ENCODE results near the gene ADAM12. TPM values are rescaled to one million over a fixed set of nuclear protein-coding genes. Genes with fewer than 3 reads are reported as not detected.

Gene ADAM12
- total and polyA plus RNA-seq, 12 donors, result 0.08 to 3.9 (median 0.53) TPM

GRCh38 chr10:126341491-126341890 is 46.8 kb downstream of the ADAM12 start:
- H3K4me1 ChIP-seq (replicated peaks in 1 of 2), result no peaks in the 10 kb centered on the region
- intact Hi-C loops (cut with DNase I), result no loop called here
- TF ChIP-seq CTCF (IDR thresholded peaks at IDR 0.05), result no peak
- TF ChIP-seq POLR2A (IDR thresholded peaks at IDR 0.05), result no peak
- H3K4me3 ChIP-seq, result no peak overlapping the region
- H3K36me3 ChIP-seq (replicated peaks in 1 of 2), result no peaks in the 10 kb centered on the region
- H3K27ac ChIP-seq, result no peak overlapping the region
- no peaks in the 10 kb centered on the region for H3K9me3 ChIP-seq (replicated peaks in 1 of 3)
- WGBS, 4 donors, result 61 to 73% (median 68%) methylated on average over 2 of the region's 2 CpGs
- no peak for DNase-seq
- no peaks in the 10 kb centered on the region for H3K27me3 ChIP-seq

- Histone ChIP-seq H3K4me3 (no peak overlapping the region), H3K9me3 (replicated peaks in 1 of 3) (no peaks in the 10 kb centered on the region), H3K27ac (no peak overlapping the region), H3K4me1 (replicated peaks in 1 of 2) (no peaks in the 10 kb centered on the region), H3K27me3 (no peaks in the 10 kb centered on the region), H3K36me3 (replicated peaks in 1 of 2) (no peaks in the 10 kb centered on the region)
- TF ChIP-seq POLR2A (IDR thresholded peaks at IDR 0.05), result no peak
- no peak for TF ChIP-seq CTCF (IDR thresholded peaks at IDR 0.05)
- no peak for DNase-seq
- intact Hi-C loops (cut with DNase I), result no loop called here
- WGBS, 4 donors, result 75 to 100% (median 89%) methylated on average over 1 of the region's 1 CpG
These were observed 50.9 kb downstream of the ADAM12 start for GRCh38 chr10:126337251-126337810.

GRCh38 chr10:126336801-126337200 is 51.5 kb downstream of the ADAM12 start:
- no peak for DNase-seq
- TF ChIP-seq POLR2A (IDR thresholded peaks at IDR 0.05) (no peak), CTCF (IDR thresholded peaks at IDR 0.05) (no peak)

GRCh38 chr10:126334272-126334671 is 54.0 kb downstream of the ADAM12 start:
- no peak for DNase-seq
- 50 to 65% (median 53%) methylated on average over 2 of the region's 2 CpGs for WGBS, 4 donors
- H3K36me3 ChIP-seq (replicated peaks in 1 of 2), result no peaks in the 10 kb centered on the region
- no peak overlapping the region for H3K4me3 ChIP-seq
- no peak for TF ChIP-seq POLR2A (IDR thresholded peaks at IDR 0.05)
- TF ChIP-seq CTCF (IDR thresholded peaks at IDR 0.05), result no peak
- H3K27me3 ChIP-seq, result no peaks in the 10 kb centered on the region
- intact Hi-C loops (cut with DNase I), result no loop called here
- no peak overlapping the region for H3K27ac ChIP-seq
- H3K9me3 ChIP-seq (replicated peaks in 1 of 3), result no peaks in the 10 kb centered on the region
- no peaks in the 10 kb centered on the region for H3K4me1 ChIP-seq (replicated peaks in 1 of 2)

More at GRCh38 chr10:126336801-126337200, 51.5 kb downstream of the ADAM12 start:
- H3K4me1 ChIP-seq (replicated peaks in 1 of 2), result no peaks in the 10 kb centered on the region
- H3K27ac ChIP-seq, result no peak overlapping the region
- no peaks in the 10 kb centered on the region for H3K36me3 ChIP-seq (replicated peaks in 1 of 2)
- no peaks in the 10 kb centered on the region for H3K27me3 ChIP-seq
- intact Hi-C loops (cut with DNase I), result no loop called here
- no peaks in the 10 kb centered on the region for H3K9me3 ChIP-seq (replicated peaks in 1 of 3)
- 88 to 90% (median 89%) methylated on average over 9 of the region's 9 CpGs for WGBS, 4 donors
- H3K4me3 ChIP-seq, result no peak overlapping the region

All from adrenal gland (tissue), 12 donors.